DMS 273 (cell line): ENCODE data around the gene ANKRD28.
"Not testable (repeated sequence)": the region's sequence is repeated elsewhere in the genome, so short reads cannot be mapped to it uniquely, and the experiment has no call there.

Experiments used
- DNase-seq: peaks from one replicate; lab custom pipeline; 2025; ENCODE audit not compliant: unreplicated experiment; lab: John Stamatoyannopoulos, UW

Gene ANKRD28

GRCh38 chr3:15797642-15798303 is at the start of gene ANKRD28:
Gene ANKRD28 (minus strand): TSS chr3:15797979. CDS start chr3:15796521, 1,458 bp downstream.
- peak; percentile 51 for DNase-seq

GRCh38 chr3:15847239-15847638 is 49.5 kb upstream of the ANKRD28 start:
- no peak for DNase-seq

GRCh38 chr3:15846606-15847005 is 48.8 kb upstream of the ANKRD28 start:
- DNase-seq: no peak

- DNase-seq: no peak
These were observed 47.7 kb upstream of the ANKRD28 start for GRCh38 chr3:15845475-15845874.

GRCh38 chr3:15844889-15845288 is 47.1 kb upstream of the ANKRD28 start:
- no peak for DNase-seq

GRCh38 chr3:15841091-15841973 is 43.6 kb upstream of the ANKRD28 start:
- DNase-seq: not testable (repeated sequence)

GRCh38 chr3:15839568-15839967 is 41.8 kb upstream of the ANKRD28 start:
- no peak for DNase-seq

- DNase-seq: no peak
These were observed 34.1 kb upstream of the ANKRD28 start for GRCh38 chr3:15831927-15832326.

- no peak for DNase-seq
These were observed 27.2 kb upstream of the ANKRD28 start for GRCh38 chr3:15825016-15825415.

DNA sequence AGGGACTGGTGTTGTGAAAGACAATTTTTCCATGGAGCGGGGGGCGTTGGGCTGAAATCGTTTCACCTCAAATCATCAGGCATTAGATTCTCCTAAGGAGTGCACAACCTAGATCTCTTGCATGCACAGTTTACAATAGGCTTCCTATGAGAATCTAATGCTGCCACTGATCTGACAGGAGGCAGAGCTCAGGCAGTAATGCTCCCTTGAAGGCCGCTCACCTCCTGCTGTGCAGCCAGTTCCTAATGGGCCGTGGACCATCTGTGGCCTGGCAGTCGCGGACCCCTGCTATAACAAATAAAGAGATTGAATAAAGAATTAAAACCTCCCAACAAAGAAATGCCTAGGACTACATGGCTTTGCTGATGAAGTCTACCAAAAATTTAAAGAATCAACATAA is 25.3 kb upstream of the ANKRD28 start:
- peak; percentile 30 for DNase-seq

- DNase-seq: no peak
These were observed 24.5 kb upstream of the ANKRD28 start for GRCh38 chr3:15822281-15822680.

DNA sequence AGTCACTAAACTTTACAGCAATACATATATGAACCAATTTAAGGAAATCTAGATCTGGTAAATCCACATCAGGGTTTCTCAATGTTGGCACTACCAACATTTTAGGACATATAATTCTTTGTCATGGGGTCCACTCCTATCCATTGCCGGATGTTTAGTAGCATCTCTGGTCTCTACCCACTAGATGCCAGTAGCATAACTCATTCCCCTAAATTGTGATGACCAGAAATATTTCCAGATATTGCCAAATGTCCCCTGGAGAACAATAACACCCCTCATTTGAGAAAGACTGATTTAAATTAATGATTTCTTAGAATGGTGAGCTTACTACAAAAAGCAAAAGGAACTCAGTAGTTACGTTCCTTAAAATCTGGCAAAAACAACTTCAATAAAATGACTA is 23.1 kb upstream of the ANKRD28 start:
- no peak for DNase-seq

- DNase-seq: no peak
These were observed 21.8 kb upstream of the ANKRD28 start for GRCh38 chr3:15819576-15819975.

GRCh38 chr3:15819043-15819442 is 21.3 kb upstream of the ANKRD28 start:
- no peak for DNase-seq

GRCh38 chr3:15815696-15816095 is 17.9 kb upstream of the ANKRD28 start:
- DNase-seq: peak; percentile 63

GRCh38 chr3:15813079-15813478 is 15.3 kb upstream of the ANKRD28 start:
- not testable (repeated sequence) for DNase-seq

GRCh38 chr3:15812183-15812582 is 14.4 kb upstream of the ANKRD28 start:
- DNase-seq: peak; percentile 13

GRCh38 chr3:15810702-15811101 is 12.9 kb upstream of the ANKRD28 start:
- DNase-seq: no peak

DNA sequence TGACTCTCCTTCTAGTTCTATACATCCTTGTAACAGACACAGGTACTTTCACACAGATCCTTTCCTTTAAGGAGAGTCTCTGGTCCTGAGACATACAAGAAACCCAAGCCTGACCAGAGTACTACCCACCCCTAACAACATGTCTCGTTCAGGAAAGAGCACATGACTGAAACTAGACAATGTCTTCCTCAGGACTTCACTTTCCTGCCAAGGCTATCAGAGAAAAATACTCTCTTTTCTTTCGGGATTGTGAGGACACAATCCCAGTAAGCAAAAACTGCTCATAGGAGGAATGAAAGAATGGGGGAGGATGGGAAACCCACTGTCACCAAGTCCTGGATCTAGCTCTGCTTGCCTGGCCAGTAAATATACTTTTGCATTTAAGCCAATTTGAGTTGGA is 11.5 kb upstream of the ANKRD28 start:
- DNase-seq: no peak

- DNase-seq: no peak
These were observed 11.0 kb upstream of the ANKRD28 start for GRCh38 chr3:15808679-15809310.

- no peak for DNase-seq
These were observed 8.0 kb upstream of the ANKRD28 start for GRCh38 chr3:15805756-15806266.
